GM18505 (cell line): Measurements from ENCODE around the gene CSTPP1.

Experiments used
- ATAC-seq: cut with Tn5 transposase; IDR thresholded peaks from one replicate; pipeline ENCODE4 v1.9.1; 2021; ENCODE audit not compliant: unreplicated experiment
- POLR2A ChIP-seq: IDR thresholded peaks from 4 replicates; pipeline ENCODE4 v1.6.1; 2011; ENCODE audit warnings: borderline replicate concordance; ENCODE audit not compliant: insufficient read depth, insufficient read length; ENCODE audit errors: extremely low read depth

The CSTPP1 gene

DNA sequence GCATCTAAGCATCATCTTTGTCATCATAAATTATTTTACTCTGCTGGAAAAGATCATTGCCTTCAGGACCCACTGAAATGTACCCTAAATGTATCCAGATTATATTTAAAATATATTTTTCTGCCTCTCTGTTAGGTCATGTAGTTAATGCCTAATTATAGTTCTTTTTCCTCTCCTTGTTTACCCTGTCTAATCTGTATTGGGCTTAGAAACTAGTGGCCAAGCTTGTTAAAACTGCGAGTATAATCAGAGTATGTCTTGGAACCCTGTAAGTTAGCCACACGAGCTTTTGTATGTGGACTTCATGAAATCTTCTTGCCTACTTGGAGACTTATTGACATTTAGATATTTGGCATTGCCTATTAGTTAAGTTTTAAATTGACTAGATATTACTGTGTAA is 184.5 kb downstream of the CSTPP1 start:
- TF ChIP-seq POLR2A, result no peak

GRCh38 chr11:47121731-47122130 is 185.2 kb downstream of the CSTPP1 start:
- no peak for ATAC-seq
- TF ChIP-seq POLR2A, result no peak

More for the DNA sequence above, 184.5 kb downstream of the CSTPP1 start:
- no peak for ATAC-seq

- ATAC-seq, result no peak
- TF ChIP-seq POLR2A, result no peak
Observed at GRCh38 chr11:47123094-47123493, 186.5 kb downstream of the CSTPP1 start.

DNA sequence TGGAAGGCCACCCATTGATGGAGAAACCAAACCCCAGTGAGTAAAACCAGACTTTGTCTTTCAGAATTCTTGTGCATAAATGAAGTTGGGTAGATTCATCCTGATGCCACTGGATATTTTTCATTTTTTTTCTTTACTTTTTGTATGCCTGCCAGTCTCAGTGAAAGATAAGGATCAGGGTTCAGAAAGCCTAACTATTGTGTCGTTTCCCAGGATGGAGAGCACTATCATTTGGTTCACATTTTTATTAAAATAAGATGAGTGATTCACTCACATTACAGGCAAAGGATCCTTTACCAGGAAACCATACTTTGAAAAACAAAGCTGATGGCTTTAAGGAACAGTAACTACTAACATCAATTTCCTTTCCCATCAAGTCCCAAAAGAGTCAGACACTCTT is 188.1 kb downstream of the CSTPP1 start:
- TF ChIP-seq POLR2A, result no peak

GRCh38 chr11:47125083-47125482 is 188.5 kb downstream of the CSTPP1 start:
- no peak for TF ChIP-seq POLR2A
- no peak for ATAC-seq

More for the DNA sequence above, 188.1 kb downstream of the CSTPP1 start:
- ATAC-seq, result no peak

DNA sequence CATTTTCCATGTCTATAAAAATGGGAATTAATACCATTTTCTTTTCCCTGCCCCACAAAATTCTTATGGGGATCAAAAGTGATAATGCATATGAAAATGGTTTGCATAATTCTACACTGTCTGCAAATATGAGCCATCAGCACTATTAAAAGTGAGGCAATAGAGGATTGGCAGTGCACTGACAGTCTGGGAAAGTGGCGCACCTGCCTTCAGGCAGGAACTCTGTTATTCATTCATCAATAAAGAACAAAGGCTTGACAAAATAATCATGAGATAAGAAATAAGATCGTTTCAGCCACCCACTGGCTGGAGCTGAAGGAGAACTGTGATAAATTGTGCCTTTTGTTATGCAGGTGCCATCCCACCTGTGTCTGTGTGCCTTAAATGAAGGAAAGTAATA is 190.7 kb downstream of the CSTPP1 start:
- TF ChIP-seq POLR2A, result no peak
- no peak for ATAC-seq

DNA sequence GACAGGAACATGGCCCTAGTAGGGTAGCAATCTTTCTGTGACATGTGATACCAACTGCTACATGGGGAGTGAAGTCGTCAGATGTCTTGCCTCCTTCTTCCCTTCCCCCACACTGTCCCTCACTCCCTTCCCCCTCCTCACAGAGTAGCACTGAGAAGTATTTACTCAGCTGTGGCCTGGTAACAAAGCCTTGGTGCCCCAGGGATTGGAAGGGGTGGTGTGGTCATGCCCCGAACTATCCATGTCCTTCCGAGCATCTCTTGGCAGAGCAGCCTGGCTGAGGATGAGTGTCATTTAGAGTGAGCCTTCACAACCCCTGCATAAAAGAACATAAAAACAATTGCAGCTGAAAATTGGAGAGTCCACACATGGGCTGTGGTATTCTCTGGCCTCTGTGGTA is 194.0 kb downstream of the CSTPP1 start:
- ATAC-seq, result no peak
- TF ChIP-seq POLR2A, result no peak

- no peak for ATAC-seq
- no peak for TF ChIP-seq POLR2A
Observed at GRCh38 chr11:47131136-47131535, 194.6 kb downstream of the CSTPP1 start.

GRCh38 chr11:47132490-47132889 is 195.9 kb downstream of the CSTPP1 start:
- TF ChIP-seq POLR2A, result no peak
- ATAC-seq, result no peak

DNA sequence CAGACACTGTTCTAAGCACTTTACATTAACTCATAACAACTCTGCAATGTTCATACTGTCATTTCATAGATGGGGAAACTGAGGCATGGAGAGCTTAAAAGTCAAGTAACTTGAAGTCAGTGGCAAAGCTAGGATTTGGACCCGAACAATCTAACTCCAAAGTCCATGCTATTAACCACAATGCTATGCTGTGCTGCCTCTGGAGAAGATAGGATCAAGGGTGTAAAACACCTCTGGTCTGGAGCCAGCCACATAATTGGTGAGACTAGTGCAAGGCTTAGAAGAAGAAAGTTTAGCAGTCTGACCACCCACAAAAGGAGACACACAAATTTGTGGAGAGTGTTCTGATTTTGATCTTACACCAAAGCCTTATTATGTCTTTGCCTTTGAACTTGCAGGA is 196.4 kb downstream of the CSTPP1 start:
- no peak for ATAC-seq
- TF ChIP-seq POLR2A, result no peak

GRCh38 chr11:47136327-47136726 is 199.8 kb downstream of the CSTPP1 start:
- no peak for ATAC-seq
- TF ChIP-seq POLR2A, result no peak

GRCh38 chr11:47136921-47137320 is 200.4 kb downstream of the CSTPP1 start:
- TF ChIP-seq POLR2A, result no peak
- no peak for ATAC-seq

GRCh38 chr11:47137476-47137875 is 200.9 kb downstream of the CSTPP1 start:
- ATAC-seq, result no peak
- TF ChIP-seq POLR2A, result no peak

DNA sequence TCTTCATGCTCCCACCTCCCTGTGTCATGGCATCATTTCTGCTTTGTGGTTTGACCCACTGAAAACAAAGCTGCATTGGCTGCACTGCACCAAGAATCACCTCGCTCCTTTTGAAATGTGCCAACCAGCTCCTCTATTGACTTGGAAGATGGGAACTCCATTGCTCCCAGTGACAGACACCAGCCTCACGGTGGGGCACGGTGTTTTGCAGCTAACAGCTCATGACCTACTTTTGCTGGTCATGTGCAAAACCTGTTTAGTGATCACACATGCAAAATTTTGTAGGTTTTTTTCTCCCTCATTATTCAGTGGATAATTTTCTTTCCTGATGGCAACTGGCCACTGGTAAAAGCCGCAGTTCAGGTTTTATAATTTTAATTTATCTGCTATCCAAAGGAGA is 203.3 kb downstream of the CSTPP1 start:
- no peak for TF ChIP-seq POLR2A
- ATAC-seq, result no peak

- no peak for TF ChIP-seq POLR2A
- no peak for ATAC-seq
Observed at GRCh38 chr11:47143322-47143721, 206.8 kb downstream of the CSTPP1 start.
